Stomach (tissue), 4 donors: ENCODE results near the gene KLRC4.
"Not testable (repeated sequence)": the region's sequence is repeated elsewhere in the genome, so short reads cannot be mapped to it uniquely, and the experiment has no call there.

Experiments
- EP300 ChIP-seq: sonication (generic); formaldehyde crosslinking; IDR thresholded peaks from one replicate; pipeline ENCODE4 v1.6.1; 2017; ENCODE audit warnings: antibody characterized with exemption
- POLR2A ChIP-seq, 4 donors: fragments of 450-650 bp; IDR thresholded peaks; one replicate each; pipeline ENCODE4 v1.6.1; 2016; ENCODE audit warnings: antibody characterized with exemption in 4 of 4, control low read depth in 2 of 4, mild to moderate bottlenecking in 1 of 4, moderate library complexity in 1 of 4
- POLR2AphosphoS5 ChIP-seq, 3 donors: sonication (generic); formaldehyde crosslinking; IDR thresholded peaks; one replicate each; pipeline ENCODE4 v1.6.1; 2016; ENCODE audit warnings: antibody characterized with exemption in 3 of 3
- TF ChIP-seq, protein P1 (sequence below), 7 experiments: fragments of 450-650 bp in 4 of 7; fragments of 200-600 bp in 3 of 7; sonication (generic) in 3 of 7; IDR thresholded peaks; one replicate each; pipeline ENCODE4 v1.5.1; 2016 to 2019; ENCODE audit warnings: antibody characterized with exemption in 7 of 7, control low read depth in 2 of 7, mild to moderate bottlenecking in 1 of 7

DNA sequence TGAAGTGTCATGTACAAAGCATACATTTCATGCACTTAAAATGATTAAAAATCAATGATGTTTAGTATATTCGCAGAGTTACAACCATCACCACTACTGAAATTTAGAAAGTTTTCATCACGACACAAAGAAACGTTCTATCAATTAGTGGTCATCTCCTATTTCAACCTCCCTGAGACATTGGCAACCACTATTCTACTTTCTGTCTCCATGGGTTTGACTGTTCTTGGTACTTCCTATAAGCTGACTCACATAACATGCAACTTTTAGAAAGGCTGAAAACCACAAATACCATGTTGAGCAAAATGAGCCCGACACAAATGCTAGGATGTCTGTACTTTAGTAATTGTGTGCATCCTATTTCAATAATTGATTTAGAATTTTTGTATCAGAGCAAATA lies 21.1 kb upstream of the KLRC4 start:
- not testable (repeated sequence) for TF ChIP-seq POLR2A (IDR thresholded peaks at IDR 0.05); POLR2AphosphoS5 (IDR thresholded peaks at IDR 0.05); EP300
- TF ChIP-seq, protein P1, sequence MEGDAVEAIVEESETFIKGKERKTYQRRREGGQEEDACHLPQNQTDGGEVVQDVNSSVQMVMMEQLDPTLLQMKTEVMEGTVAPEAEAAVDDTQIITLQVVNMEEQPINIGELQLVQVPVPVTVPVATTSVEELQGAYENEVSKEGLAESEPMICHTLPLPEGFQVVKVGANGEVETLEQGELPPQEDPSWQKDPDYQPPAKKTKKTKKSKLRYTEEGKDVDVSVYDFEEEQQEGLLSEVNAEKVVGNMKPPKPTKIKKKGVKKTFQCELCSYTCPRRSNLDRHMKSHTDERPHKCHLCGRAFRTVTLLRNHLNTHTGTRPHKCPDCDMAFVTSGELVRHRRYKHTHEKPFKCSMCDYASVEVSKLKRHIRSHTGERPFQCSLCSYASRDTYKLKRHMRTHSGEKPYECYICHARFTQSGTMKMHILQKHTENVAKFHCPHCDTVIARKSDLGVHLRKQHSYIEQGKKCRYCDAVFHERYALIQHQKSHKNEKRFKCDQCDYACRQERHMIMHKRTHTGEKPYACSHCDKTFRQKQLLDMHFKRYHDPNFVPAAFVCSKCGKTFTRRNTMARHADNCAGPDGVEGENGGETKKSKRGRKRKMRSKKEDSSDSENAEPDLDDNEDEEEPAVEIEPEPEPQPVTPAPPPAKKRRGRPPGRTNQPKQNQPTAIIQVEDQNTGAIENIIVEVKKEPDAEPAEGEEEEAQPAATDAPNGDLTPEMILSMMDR (IDR thresholded peaks at IDR 0.05): not testable (repeated sequence)
